Measurements from ENCODE around the gene MBD3L4.
"Not testable (repeated sequence)": the region's sequence is repeated elsewhere in the genome, so short reads cannot be mapped to it uniquely, and the experiment has no call there.

The MBD3L4 gene

GRCh38 chr19:7041563-7041962 lies 1.6 kb upstream of the MBD3L4 start:
- not testable (repeated sequence) for DNase-seq

DNA sequence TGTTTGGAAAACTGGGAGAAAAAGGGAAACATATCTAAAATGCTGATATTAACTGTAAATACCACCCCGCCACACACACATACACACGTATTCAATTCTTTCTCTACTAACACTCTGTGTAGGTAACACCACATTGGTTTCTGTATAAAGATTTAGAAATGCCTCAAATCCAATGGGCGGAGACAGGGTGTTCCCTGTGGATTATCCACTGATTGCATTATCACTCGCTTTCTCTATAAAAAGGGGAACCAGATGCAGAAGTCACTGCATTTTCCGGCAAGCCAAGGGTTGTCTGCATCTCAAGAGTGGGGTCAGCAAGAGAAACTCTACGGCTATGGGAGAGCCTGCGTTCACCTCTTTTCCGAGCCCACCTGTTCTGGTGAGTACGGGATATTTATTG lies 9.7 kb downstream of the MBD3L4 start, which contains the start of gene MBD3L5:
MBD3L5 (plus strand) TSS at position 301 of the 400 bp plus-strand sequence; CDS start at position 335, 34 bp downstream.
- not testable (repeated sequence) for DNase-seq

GRCh38 chr19:7028790-7029189 lies 11.2 kb downstream of the MBD3L4 start:
- DNase-seq, result not testable (repeated sequence)

DNA sequence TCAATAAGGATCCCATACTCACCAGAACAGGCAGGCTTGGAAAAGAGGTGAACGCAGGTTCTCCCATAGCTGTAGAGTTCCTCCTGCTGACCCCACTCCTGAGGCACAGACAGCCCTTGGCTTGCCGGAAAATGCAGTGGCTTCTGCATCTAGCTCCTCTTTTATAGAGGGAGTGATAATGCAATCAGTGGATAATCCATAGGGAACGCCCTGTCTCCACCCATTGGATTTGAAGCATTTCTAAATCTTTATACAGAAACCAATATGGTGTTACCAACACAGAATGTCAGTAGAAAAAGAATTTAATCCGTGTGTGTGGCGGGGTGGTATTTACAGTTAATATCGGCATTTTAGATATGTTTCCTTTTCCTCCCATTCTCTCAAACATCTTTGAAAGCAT lies 18.6 kb downstream of the MBD3L4 start, which contains the start of gene MBD3L2B:
MBD3L2B (minus strand) TSS at position 101 of the 400 bp plus-strand sequence; CDS start at position 67, 34 bp downstream.
- not testable (repeated sequence) for DNase-seq

DNA sequence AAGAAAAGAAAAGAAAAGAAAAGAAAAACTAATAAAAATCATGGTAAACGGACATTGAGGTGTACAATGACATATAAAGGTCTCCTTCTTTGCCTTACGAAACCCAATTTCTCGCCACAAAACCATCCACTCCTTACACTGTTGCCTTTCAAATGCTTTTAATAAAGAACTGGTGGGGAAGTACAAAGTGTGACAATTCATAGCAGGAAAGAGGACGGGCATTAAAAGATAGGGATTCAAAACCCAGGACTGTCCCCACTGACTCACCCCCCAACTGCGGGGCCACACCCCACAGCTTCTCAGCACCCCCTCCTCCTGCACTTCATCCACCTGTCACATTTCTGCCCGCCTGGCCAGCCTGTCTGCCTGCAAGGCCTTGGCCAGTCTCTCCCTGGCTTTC lies 21.2 kb downstream of the MBD3L4 start:
- DNase-seq, result no peak

- DNase-seq, result no peak
These were observed 26.3 kb downstream of the MBD3L4 start for GRCh38 chr19:7013678-7014077.

DNA sequence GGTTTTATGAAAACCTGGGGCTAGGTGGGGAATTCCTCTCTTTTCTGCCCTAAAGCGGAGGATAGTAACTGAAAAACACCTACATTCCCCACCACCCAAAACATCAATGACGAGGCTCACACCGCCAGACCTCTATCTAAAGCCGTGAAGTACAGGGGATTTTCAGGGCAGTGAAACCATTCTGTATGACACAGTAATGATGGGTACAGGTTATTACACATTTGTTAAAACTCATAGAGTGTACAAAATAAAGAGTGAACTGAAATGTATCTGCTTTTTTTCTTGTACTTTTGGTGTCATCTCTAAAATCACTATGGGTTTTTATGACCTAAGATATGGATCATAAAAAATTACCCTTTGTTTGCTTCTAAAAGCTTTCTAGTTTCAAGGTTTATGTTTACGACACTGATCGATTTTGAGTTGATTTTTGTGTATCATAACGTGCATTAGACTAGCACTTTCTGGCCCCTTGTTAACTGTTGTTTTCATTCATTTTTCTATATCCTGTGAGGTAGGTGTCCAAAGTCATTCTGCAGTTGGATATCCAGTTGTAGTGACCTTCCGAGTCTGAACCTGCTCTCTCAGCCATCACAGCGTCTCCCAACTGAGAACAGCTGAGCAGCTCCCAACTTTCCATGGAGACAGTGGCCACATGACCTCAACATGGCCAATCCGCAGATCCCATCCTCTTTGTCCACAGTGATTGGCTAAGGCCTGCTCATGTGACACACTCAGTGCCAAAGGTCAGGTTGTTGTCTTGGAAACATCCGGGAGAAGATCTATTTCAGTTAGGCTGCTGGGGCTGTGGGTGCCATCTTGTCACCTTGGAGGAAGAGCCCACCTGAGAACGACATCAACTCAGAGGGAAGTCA lies 29.0 kb downstream of the MBD3L4 start:
- no peak for DNase-seq

- no peak for DNase-seq
These were observed 32.1 kb downstream of the MBD3L4 start for GRCh38 chr19:7007859-7008258.

DNA sequence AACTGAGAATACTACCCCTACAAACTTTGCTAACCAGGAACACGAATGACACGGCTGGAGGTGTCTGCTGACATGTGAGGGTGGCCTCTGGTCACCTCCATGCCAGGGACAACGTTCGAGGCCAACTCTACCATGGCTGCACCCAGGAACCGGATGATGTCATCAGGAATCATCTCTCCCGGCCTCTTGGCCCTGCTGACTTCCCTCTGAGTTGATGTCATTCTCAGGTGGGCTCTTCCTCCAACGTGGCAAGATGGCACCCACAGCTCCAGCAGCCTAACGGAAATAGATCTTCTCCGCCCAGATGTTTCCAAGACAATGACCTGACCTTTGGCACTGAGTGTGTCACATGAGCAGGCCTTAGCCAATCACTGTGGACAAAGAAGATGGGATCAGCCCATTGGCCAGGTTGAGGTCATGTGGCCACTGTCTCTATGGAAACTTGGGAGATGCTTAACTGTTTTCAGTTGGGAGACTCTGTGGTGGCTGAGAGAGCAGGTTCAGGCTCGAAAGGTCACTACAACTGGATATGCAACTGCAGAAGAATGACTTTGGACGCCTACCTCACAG lies 33.8 kb downstream of the MBD3L4 start:
- DNase-seq, result no peak

DNA sequence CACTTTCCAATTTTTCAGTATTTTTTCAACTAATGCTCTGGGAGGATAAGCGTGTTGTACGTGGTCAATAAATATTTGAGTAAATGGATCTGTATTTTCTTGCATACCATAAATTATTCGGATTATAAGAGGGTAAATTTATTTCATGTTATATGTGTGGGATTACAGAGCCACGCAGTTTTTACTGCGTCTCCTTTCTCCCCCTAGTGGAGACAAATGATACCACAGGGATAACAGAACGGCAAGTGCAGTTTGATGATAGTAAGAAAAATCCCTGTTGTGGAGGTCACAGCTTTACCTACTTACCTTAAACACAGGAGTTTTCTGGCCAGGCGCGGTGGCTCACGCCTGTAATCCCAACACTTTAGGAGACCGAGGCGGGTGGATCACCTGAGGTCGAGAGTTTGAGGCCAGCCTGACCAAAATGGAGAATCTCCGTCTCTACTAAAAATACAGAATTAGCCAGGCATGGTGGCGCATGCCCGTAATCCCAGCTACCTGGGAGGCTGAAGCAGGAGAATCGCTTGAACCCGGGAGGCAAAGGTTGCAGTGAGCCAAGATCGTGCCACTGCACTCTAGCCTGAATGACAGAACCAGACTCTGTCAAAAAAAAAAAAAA lies 35.6 kb downstream of the MBD3L4 start:
- peak; percentile 31 for DNase-seq

GRCh38 chr19:7000816-7001215 lies 39.2 kb downstream of the MBD3L4 start:
- no peak for DNase-seq

GRCh38 chr19:7000333-7000732 lies 39.6 kb downstream of the MBD3L4 start:
- DNase-seq, result no peak

GRCh38 chr19:6999933-7000332 lies 40.0 kb downstream of the MBD3L4 start:
- no peak for DNase-seq

GRCh38 chr19:6997679-6998445 lies 42.1 kb downstream of the MBD3L4 start:
- DNase-seq, result no peak

GRCh38 chr19:6996810-6997209 lies 43.2 kb downstream of the MBD3L4 start:
- no peak for DNase-seq

DNA sequence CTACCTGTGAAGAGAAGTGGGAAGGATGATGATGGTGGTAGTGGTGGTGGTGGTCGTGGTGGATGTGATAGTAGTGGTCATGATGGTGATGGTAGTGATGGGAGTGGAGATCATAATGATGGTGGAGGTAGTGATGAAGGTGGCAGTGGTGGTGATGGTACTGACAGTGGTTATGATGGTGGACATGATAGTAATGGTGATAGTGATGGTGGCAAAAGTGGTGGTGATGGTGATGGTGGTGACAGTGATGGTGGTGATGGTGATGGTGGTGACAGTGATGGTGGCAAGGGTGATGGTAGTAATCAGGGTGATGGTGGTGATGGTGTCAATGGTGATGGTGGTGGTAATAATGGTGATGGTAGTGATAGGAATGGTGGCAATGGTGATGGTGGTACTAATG lies 44.9 kb downstream of the MBD3L4 start:
- no peak for DNase-seq

DNA sequence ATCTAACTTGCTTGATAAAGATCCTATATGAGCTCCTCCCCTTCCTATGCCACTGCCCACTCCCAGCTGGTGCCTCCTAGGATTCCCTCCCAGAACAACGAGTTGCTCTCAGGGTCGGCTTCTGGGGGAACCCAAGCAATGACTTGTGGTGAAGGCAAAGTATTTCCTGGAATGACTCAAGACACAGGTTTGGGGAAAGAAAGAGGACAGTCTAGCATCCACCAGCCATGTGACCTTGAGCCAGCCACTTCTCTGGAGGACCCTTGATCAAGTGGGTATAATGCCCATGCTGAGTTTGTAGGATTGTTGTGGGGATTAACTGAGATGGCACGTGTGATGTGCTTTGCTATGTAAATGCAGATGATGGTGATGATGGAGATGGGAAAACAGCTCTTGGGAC lies 51.7 kb downstream of the MBD3L4 start:
- DNase-seq, result no peak

GRCh38 chr19:6987850-6988249 lies 52.1 kb downstream of the MBD3L4 start:
- no peak for DNase-seq

All from NCI-H510A treated with DMSO at 0.1 percent for 48 hours (cell line).